Measurements from ENCODE around the gene RNF224.

GRCh38 chr9:137180491-137180890 lies 46.8 kb upstream of the RNF224 start:
- TF ChIP-seq CTCF (conservative IDR thresholded peaks at IDR 0.05; ENCODE audit: low read depth, low read length) (no peak), EZH2phosphoT487 (IDR thresholded peaks at IDR 0.05; ENCODE audit: borderline replicate concordance, low read length) (no peak), EZH2 (IDR thresholded peaks at IDR 0.05; ENCODE audit: low read length, unreplicated experiment) (no peak)

Data from PC-3 (cell line).